HG02852 (cell line): ENCODE results near the gene ETV4.
A peak's percentile ranks its signal among the peaks of the same experiment; 100 is the strongest.
"Not testable (repeated sequence)": the region's sequence is repeated elsewhere in the genome, so short reads cannot be mapped to it uniquely, and the experiment has no call there.

Experiments used
- ATAC-seq: cut with Tn5 transposase; IDR thresholded peaks from one replicate; pipeline ENCODE4 v1.9.1; 2021; ENCODE audit warnings: mild to moderate bottlenecking, moderate library complexity; ENCODE audit not compliant: unreplicated experiment

Gene ETV4

DNA sequence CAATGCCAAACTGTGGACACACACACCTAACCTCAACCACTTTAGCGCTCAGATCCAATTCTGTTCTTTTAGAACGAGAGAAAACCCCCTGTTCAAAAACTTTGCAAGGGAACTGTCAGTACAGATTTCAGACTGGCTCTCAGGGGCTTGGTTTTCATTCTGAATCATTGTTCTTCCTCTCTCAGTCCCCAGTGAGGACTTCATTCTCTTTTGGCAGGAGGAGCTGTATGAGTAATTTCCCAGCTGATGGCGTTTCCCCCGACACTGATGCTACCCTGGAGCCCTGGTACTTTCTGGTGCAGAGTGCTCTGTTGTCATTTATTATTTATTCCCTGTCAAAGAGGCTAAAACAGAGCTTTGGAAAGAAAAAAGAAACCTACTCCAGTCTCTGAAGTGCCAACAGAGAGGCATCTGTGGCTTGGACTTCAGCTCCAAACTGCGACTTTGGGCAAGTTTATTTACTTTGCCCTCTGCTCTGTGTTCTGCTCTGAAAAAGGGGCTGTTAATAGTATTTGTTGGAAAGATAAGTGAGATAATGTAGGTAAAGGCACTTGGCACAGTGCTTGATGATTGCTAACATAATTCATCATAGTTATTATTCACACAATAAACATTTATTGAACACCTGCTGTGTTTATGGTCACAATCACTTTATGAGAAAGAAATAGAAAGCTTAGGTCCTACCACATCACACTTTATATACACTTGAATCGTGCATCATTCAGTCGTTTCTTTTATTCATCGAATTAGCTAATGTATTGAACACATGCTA lies 28.3 kb downstream of the ETV4 start:
- peak; percentile 55 for ATAC-seq

GRCh38 chr17:43517161-43517560 lies 29.0 kb downstream of the ETV4 start:
- ATAC-seq = peak; percentile 24

- ATAC-seq = no peak
Measured at GRCh38 chr17:43515656-43516055, 30.5 kb downstream of the ETV4 start.

DNA sequence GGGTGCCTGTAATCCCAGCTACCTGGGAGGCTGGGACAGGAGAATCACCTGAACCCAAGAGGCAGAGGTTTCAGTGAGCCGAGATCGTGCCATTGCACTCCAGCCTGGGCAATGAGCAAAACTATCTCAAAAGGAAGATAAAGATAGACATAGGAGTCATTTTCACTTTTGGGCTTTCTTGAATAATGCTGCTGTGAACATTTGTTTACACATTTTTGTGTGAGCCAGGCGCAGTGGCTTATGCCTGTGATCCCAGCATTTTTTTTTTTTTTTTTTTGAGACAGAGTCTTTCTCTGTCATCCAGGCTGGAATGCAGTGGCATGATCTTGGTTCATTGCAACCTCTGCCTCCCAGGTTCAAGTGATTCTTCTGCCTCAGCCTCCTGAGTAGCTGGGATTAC lies 34.9 kb downstream of the ETV4 start:
- not testable (repeated sequence) for ATAC-seq

DNA sequence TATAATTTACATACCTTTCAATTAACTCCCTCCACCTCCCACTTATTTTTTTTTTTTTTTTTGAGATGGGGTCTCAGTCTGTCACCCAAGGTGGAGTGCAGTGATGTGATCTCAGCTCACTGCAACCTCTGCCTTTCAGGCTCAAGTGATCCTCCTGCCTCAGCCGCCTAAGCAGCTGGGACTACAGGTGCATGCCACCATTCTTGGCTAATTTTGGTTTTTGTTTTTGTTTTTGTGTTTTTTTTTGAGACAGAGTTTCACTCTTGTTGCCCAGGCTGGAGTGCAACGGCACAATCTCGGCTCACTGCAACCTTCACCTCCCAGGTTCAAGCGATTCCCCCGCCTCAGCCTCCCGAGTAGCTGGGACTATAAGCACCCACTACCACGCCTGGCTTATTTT lies 36.7 kb downstream of the ETV4 start:
- not testable (repeated sequence) for ATAC-seq

DNA sequence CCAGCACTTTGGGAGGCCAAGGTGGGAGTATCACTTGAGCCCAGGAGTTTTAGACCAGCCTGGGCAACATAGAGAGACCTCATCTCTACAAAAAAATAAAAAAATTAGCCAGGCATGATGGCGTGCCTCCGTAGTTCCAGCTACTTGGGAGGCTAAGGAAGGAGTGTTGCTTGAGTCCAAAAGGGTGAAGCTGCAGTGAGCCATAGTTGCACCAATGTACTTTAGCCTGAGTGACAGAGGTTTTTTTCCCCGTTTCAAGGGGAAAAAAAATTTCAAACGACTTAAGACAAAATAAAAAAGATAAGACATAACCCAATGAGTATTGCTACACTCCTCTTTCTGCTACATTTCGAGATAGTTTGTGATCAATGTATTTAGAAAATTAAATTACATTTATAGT lies 55.5 kb downstream of the ETV4 start:
- no peak for ATAC-seq

DNA sequence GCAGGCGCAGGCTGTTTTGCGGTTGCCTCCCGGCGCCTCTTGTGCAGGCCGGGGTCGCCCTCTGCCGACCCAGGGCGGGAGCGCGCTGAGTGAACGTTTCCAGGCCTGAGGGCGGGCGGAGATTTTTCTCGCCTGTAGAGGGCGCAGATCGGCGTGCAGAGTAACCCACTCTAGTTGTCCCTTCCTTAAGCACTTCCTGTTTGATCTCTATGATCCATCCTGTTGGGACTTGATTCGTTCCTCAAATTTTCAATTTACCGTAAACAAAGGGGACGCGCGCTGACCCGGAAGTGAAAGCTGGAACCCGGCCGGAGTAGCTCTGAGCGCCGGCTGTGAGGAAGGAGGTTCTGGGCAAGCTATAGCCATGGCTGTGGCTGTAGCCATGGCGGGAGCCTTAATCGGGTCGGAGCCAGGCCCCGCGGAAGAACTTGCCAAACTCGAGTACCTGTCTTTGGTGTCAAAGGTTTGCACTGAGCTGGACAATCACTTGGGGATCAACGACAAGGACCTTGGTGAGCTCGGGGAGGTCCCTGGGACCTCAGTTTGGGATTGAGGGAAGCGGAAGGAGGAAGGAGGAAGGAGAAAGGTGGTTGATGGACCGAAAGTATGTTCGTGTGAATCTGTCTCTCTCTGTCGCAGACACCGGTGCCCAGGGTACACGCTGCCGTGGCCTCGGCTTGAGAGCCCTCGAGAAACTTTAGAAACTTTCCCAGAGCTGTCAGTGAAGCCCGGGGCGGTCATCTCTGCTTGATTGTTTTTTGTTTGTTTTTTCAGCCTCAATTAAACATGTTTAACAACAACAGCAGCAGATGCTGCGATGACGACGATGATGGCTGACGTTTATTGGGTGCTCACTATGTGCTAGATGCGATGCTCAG lies 62.2 kb downstream of the ETV4 start, which contains the start of gene DHX8:
TSS of gene DHX8 (plus strand) at position 302 of the 878 bp plus-strand sequence. CDS start at position 365, 63 bp downstream.
- peak; percentile 92 for ATAC-seq

DNA sequence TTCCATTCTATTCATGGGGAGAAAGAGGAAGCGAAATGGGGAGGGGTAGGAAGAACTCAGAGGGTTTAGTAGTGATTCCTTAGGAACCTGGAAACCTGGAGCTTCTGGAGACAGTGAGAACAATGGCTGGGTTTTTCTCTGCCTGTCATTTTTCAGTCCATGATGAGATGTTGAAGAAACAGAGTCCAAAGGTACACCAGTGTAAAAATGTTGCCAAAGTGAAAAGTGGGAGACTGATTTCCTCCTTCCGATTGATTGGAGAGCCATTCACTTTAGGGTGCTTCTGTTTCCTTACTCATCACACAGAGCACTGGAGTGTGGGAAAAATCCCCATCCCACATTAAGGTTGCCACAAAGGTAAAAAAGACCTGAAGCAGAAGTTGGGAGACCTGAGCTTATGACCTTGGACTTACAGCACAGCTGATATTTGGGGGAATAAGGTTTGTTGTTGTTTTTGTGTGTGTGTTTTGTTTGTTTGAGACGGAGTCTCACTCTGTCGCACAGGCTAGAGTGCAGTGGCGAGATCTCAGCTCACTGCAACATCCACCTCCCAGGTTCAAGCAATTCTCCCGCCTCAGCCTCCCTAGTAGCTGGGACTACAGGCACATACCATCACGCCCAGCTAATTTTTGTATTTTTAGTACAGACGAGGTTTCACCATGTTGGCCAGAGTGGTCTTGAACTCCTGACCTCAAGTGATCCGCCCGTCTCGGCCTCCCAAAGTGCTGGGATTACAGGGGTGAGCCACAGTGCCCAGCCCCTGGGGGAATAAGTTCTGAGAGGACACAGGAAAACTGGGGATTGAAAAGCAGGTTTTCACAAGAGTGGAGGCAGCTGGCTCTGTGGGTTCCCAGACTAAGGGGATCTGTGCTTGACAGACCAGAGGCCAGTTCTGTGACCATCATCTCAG lies 63.8 kb downstream of the ETV4 start:
- ATAC-seq = no peak

GRCh38 chr17:43479948-43480347 lies 66.2 kb downstream of the ETV4 start:
- ATAC-seq = no peak
